A549 (cell line): ENCODE data around the gene CCDC152. TPM values are rescaled to one million over a fixed set of nuclear protein-coding genes. Genes with fewer than 3 reads are reported as not detected.

Experiments
- ATAC-seq, 2 experiments: fragments of 200-7000 bp in 1 of 2; fragments of >200 bp in 1 of 2; cut with Nextera tagmentation in 1 of 2; cut with Tn5 transposase in 1 of 2; 3 replicates each; pipeline versions ENCODE4 v1.8.0 to v1.9.1; 2018 to 2020; ENCODE audit warnings: mild to moderate bottlenecking in 1 of 2, moderate library complexity in 1 of 2
- CTCF ChIA-PET: fragments of 300-600 bp; sonication (Branson Sonifier 250); formaldehyde crosslinking; extraction: SDS; loops from one replicate; lab custom pipeline; 2021; ENCODE audit warnings: antibody characterized with exemption, inconsistent platforms; lab: Yijun Ruan, JAX
- POLR2A ChIA-PET: fragments of 350-600 bp; formaldehyde crosslinking; extraction: SDS; loops from one replicate; lab custom pipeline; 2021; ENCODE audit warnings: antibody characterized with exemption, inconsistent platforms; lab: Yijun Ruan, JAX
- DNase-seq, 2 experiments: peaks; one replicate each; pipeline versions ENCODE4 v3.0.0 to v3.0.0-alpha.2; 2011 to 2016; ENCODE audit warnings: low read depth in 1 of 2, low spot score in 1 of 2
- FAIRE-seq: peaks from 2 replicates; lab custom pipeline; 2011; peaks lifted over from hg19 to GRCh38; lab: Jason Lieb, UNC
- H3K27ac ChIP-seq, 2 experiments: fragments of >200 bp; sonication (Bioruptor Twin); formaldehyde crosslinking; 3 replicates each; pipeline ENCODE4 v1.5.1; 2016 to 2017
- H3K4me1 ChIP-seq: fragments of >200 bp; sonication (Bioruptor Twin); formaldehyde crosslinking; 3 replicates; pipeline ENCODE4 v1.6.1; 2016
- H3K4me2 ChIP-seq: fragments of >200 bp; sonication (Bioruptor Twin); formaldehyde crosslinking; 3 replicates; pipeline ENCODE4 v1.6.1; 2016
- H3K4me3 ChIP-seq: fragments of >200 bp; sonication (Bioruptor Twin); formaldehyde crosslinking; 3 replicates; pipeline ENCODE4 v1.5.1; 2016
- H3K9me3 ChIP-seq: fragments of >200 bp; sonication (Bioruptor Twin); formaldehyde crosslinking; 3 replicates; pipeline ENCODE4 v1.6.1; 2016
- CEBPB ChIP-seq, 2 experiments: fragments of >200 bp in 1 of 2; sonication (Bioruptor Twin) in 1 of 2; formaldehyde crosslinking in 1 of 2; IDR thresholded peaks; 2 replicates each; pipeline ENCODE4 v1.6.1; 2012 to 2016
- CHD2 ChIP-seq: fragments of 150-350 bp; IDR thresholded peaks from 2 replicates; pipeline ENCODE4 v1.6.1; 2014; ENCODE audit warnings: low read length; ENCODE audit not compliant: partially characterized antibody
- CHD4 ChIP-seq: fragments of 200-600 bp; sonication (generic); IDR thresholded peaks from 2 replicates; pipeline ENCODE4 v1.6.1; 2016; ENCODE audit warnings: antibody characterized with exemption, mild to moderate bottlenecking, borderline replicate concordance
- EHF ChIP-seq: fragments of 250-450 bp; sonication (Bioruptor Pico); IDR thresholded peaks from 2 replicates; pipeline ENCODE4 v1.5.0; 2020; ENCODE audit warnings: mild to moderate bottlenecking
- ESRRA ChIP-seq: fragments of 150-350 bp; IDR thresholded peaks from 2 replicates; pipeline ENCODE4 v1.6.1; 2014; ENCODE audit warnings: mild to moderate bottlenecking, low read length, borderline replicate concordance
- FOSL2 ChIP-seq, 2 experiments: fragments of 450-650 bp in 1 of 2; fragments of >200 bp in 1 of 2; sonication (Bioruptor Twin) in 1 of 2; formaldehyde crosslinking; IDR thresholded peaks; 2 replicates each; pipeline versions ENCODE4 v1.5.0 to v1.6.1; 2016 to 2020; ENCODE audit warnings: mild to moderate bottlenecking in 1 of 2, moderate library complexity in 1 of 2
- FOXS1 ChIP-seq: fragments of 250-450 bp; sonication (Bioruptor Pico); IDR thresholded peaks from 2 replicates; pipeline ENCODE4 v1.5.0; 2020; ENCODE audit warnings: mild to moderate bottlenecking, moderate library complexity
- GATA3 ChIP-seq: IDR thresholded peaks from 2 replicates; pipeline ENCODE4 v1.6.1; 2012; ENCODE audit warnings: borderline replicate concordance
- HEYL ChIP-seq: fragments of 250-450 bp; sonication (Bioruptor Pico); IDR thresholded peaks from 2 replicates; pipeline ENCODE4 v1.8.0; 2021; ENCODE audit warnings: mild to moderate bottlenecking, moderate library complexity
- HOXA7 ChIP-seq: fragments of 250-450 bp; sonication (Bioruptor Pico); IDR thresholded peaks from 2 replicates; pipeline ENCODE4 v1.5.0; 2020; ENCODE audit warnings: mild to moderate bottlenecking, moderate library complexity
- HOXB5 ChIP-seq: fragments of 250-450 bp; sonication (Bioruptor Pico); IDR thresholded peaks from 2 replicates; pipeline ENCODE4 v1.5.0; 2020; ENCODE audit warnings: mild to moderate bottlenecking, moderate library complexity
- KDM1A ChIP-seq: fragments of 200-600 bp; sonication (generic); IDR thresholded peaks from 2 replicates; pipeline ENCODE4 v1.6.1; 2016; ENCODE audit warnings: low read depth, mild to moderate bottlenecking
- MAFK ChIP-seq: fragments of 450-650 bp; IDR thresholded peaks from 2 replicates; pipeline ENCODE4 v1.6.1; 2014; ENCODE audit not compliant: partially characterized antibody
- MAX ChIP-seq: IDR thresholded peaks from 2 replicates; pipeline ENCODE4 v1.6.1; 2012
- MAZ ChIP-seq: fragments of 150-350 bp; IDR thresholded peaks from 2 replicates; pipeline ENCODE4 v1.6.1; 2014; ENCODE audit warnings: antibody characterized with exemption, low read depth, low read length, borderline replicate concordance
- MYC ChIP-seq: IDR thresholded peaks from 2 replicates; pipeline ENCODE4 v1.6.1; 2012; ENCODE audit warnings: mild to moderate bottlenecking, inconsistent platforms, low read length, improper control_type of control experiment, borderline replicate concordance
- NFE2L2 ChIP-seq: fragments of 150-350 bp; conservative IDR thresholded peaks from 2 replicates; pipeline ENCODE4 v1.6.1; 2014; ENCODE audit warnings: low read length
- NR3C1 ChIP-seq: fragments of >200 bp; sonication (Bioruptor Twin); formaldehyde crosslinking; IDR thresholded peaks from 3 replicates; pipeline ENCODE4 v1.6.1; 2017
- PBX3 ChIP-seq: IDR thresholded peaks from 2 replicates; pipeline ENCODE4 v1.6.1; 2012
- PHF8 ChIP-seq: fragments of 200-600 bp; sonication (generic); IDR thresholded peaks from 2 replicates; pipeline ENCODE4 v1.6.1; 2016; ENCODE audit warnings: low read depth, mild to moderate bottlenecking, antibody characterized with exemption, moderate library complexity, borderline replicate concordance
- POLR2A ChIP-seq: IDR thresholded peaks from 2 replicates; pipeline ENCODE4 v1.6.1; 2012; ENCODE audit warnings: mild to moderate bottlenecking, low read length
- POLR2AphosphoS2 ChIP-seq: conservative IDR thresholded peaks from 2 replicates; pipeline ENCODE4 v1.6.1; 2012; ENCODE audit warnings: low read length, improper control_type of control experiment, inconsistent platforms
- RAD21 ChIP-seq, 2 experiments: fragments of >200 bp in 1 of 2; sonication (Bioruptor Twin) in 1 of 2; formaldehyde crosslinking in 1 of 2; IDR thresholded peaks in 1 of 2; conservative IDR thresholded peaks in 1 of 2; 2 replicates in 1 of 2; 3 replicates in 1 of 2; pipeline ENCODE4 v1.6.1; 2012 to 2018; ENCODE audit warnings: inconsistent platforms in 1 of 2
- RARB ChIP-seq: fragments of 250-450 bp; sonication (Bioruptor Pico); IDR thresholded peaks from 2 replicates; pipeline ENCODE4 v1.8.0; 2021; ENCODE audit warnings: mild to moderate bottlenecking, moderate library complexity
- REST ChIP-seq: fragments of 200-600 bp; sonication (generic); IDR thresholded peaks from 2 replicates; pipeline ENCODE4 v1.6.1; 2016; ENCODE audit warnings: antibody characterized with exemption, mild to moderate bottlenecking, moderate library complexity
- RFX5 ChIP-seq: fragments of 450-650 bp; IDR thresholded peaks from 2 replicates; pipeline ENCODE4 v1.7.1; 2014; ENCODE audit warnings: antibody characterized with exemption, mild to moderate bottlenecking, moderate library complexity
- SMC3 ChIP-seq: fragments of >200 bp; sonication (Bioruptor Twin); formaldehyde crosslinking; IDR thresholded peaks from 3 replicates; pipeline ENCODE4 v1.6.1; 2018; ENCODE audit warnings: inconsistent platforms
- SREBF2 ChIP-seq: fragments of 450-650 bp; IDR thresholded peaks from 2 replicates; pipeline ENCODE4 v1.6.1; 2014; ENCODE audit warnings: mild to moderate bottlenecking, moderate library complexity
- TFCP2L1 ChIP-seq: fragments of 250-450 bp; sonication (Bioruptor Pico); IDR thresholded peaks from 2 replicates; pipeline ENCODE4 v1.5.0; 2021; ENCODE audit warnings: mild to moderate bottlenecking
- ZFP36 ChIP-seq: fragments of 450-650 bp; IDR thresholded peaks from 2 replicates; pipeline ENCODE4 v1.6.1; 2014; ENCODE audit warnings: borderline replicate concordance; ENCODE audit not compliant: partially characterized antibody
- ZNF302 ChIP-seq: fragments of 250-450 bp; sonication (Bioruptor Pico); IDR thresholded peaks from 2 replicates; pipeline ENCODE4 v1.9.0; 2021; ENCODE audit warnings: inconsistent platforms, mild to moderate bottlenecking, moderate library complexity
- WGBS: methylation state at CpG from one replicate; pipeline ENCODE4 v1.1.6; 2017; ENCODE audit errors: missing lambda C conversion rate; 5-methylcytosine and 5-hydroxymethylcytosine counted together
- polyA minus RNA-seq: library from RNA; depleted of rRNA, polyadenylated mRNA; stranded (reverse); fragments of >200 nt; gene quantifications from 2 replicates; pipeline ENCODE4 v1.2.3, GENCODE V29; 2011; rRNA and poly(A)+ RNA removed
- polyA plus RNA-seq, 4 experiments: library from polyadenylated mRNA; depleted of rRNA in 3 of 4; stranded (reverse); fragments of >200 nt; fragmentation: RNase III in 1 of 4; extraction: RNeasy Plus Mini Kit Qiagen cat#74134 plus additional on column Dnase treatment in 1 of 4; gene quantifications; 2 replicates in 3 of 4; 3 replicates in 1 of 4; pipeline ENCODE4 v1.2.3, GENCODE V29; 2011 to 2017
- TF ChIP-seq, protein P1 (sequence below): fragments of >200 bp; sonication (Bioruptor Twin); formaldehyde crosslinking; IDR thresholded peaks from 3 replicates; pipeline ENCODE4 v1.6.1; 2016

The CCDC152 gene
- polyA plus RNA-seq (2011; rRNA removed): not detected in 2 replicates
- not detected in 2 replicates for polyA plus RNA-seq (2012; cell fraction: cytosol; rRNA removed)
- polyA plus RNA-seq (2012; cell fraction: nucleus; rRNA removed): not detected in 2 replicates
- not detected in 3 replicates for polyA plus RNA-seq (2017; fragmentation: RNase III; extraction: RNeasy Plus Mini Kit Qiagen cat#74134 plus additional on column Dnase treatment)
- polyA minus RNA-seq: not detected in 2 replicates

- DNase-seq (no peak), FAIRE-seq (no peak), ATAC-seq (no peak)
- no peak within 1 kb of the TSS for H3K27ac ChIP-seq
- POLR2A ChIA-PET: no interaction called here
- no peaks in the 10 kb centered on the region for H3K9me3 ChIP-seq
- no peak for TF ChIP-seq ZFP36
- no peak for TF ChIP-seq HEYL (CRISPR knock-in tag)
- no peak for TF ChIP-seq RAD21 (conservative IDR thresholded peaks at IDR 0.05 in 1 of 2, IDR thresholded peaks at IDR 0.05 in 1 of 2)
- TF ChIP-seq EHF (CRISPR knock-in tag): no peak
- no peak for TF ChIP-seq MYC
- TF ChIP-seq MAX: no peak
- TF ChIP-seq ZNF302 (CRISPR knock-in tag): no peak
- TF ChIP-seq PHF8: no peak
- no peak for TF ChIP-seq POLR2AphosphoS2
- no peak for TF ChIP-seq FOXS1 (CRISPR knock-in tag)
- no peak for TF ChIP-seq ESRRA
- no peak for TF ChIP-seq CHD4
- TF ChIP-seq MAZ: no peak
- no peak for TF ChIP-seq HOXA7
- no peak for TF ChIP-seq SREBF2
- TF ChIP-seq, protein P1, sequence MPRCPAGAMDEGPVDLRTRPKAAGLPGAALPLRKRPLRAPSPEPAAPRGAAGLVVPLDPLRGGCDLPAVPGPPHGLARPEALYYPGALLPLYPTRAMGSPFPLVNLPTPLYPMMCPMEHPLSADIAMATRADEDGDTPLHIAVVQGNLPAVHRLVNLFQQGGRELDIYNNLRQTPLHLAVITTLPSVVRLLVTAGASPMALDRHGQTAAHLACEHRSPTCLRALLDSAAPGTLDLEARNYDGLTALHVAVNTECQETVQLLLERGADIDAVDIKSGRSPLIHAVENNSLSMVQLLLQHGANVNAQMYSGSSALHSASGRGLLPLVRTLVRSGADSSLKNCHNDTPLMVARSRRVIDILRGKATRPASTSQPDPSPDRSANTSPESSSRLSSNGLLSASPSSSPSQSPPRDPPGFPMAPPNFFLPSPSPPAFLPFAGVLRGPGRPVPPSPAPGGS: no peak
- TF ChIP-seq MAFK: no peak
- TF ChIP-seq CEBPB (IDR thresholded peaks at IDR 0.05): no peak
- no peak for TF ChIP-seq REST
- H3K4me1 ChIP-seq: no peaks in the 10 kb centered on the region
- CTCF ChIA-PET: interaction anchor here (1.2 to 1.5 kb wide), 2 partner anchors 11 to 18 kb away, joined by 3 to 4 read pairs; no protein-coding TSS in a partner anchor
- no peak within 1 kb of the TSS for H3K4me3 ChIP-seq
- H3K4me2 ChIP-seq: no peak within 1 kb of the TSS
- 59% methylated on average over 35 of the region's 35 CpGs for WGBS
These were observed at the start of gene CCDC152 for GRCh38 chr5:42756606-42757601. Gene CCDC152 (plus strand): TSS chr5:42756818. CDS start chr5:42759122, 2,304 bp downstream.

- no peak for ATAC-seq
- H3K4me1 ChIP-seq: no peaks in the 10 kb centered on the region
- 31% methylated on average over 3 of the region's 3 CpGs for WGBS
- H3K4me3 ChIP-seq: no peak overlapping the region
- no peak for DNase-seq
- H3K9me3 ChIP-seq: no peaks in the 10 kb centered on the region
- FAIRE-seq: no peak
- CTCF ChIA-PET: no interaction called here
- H3K27ac ChIP-seq: no peak overlapping the region
- POLR2A ChIA-PET: no interaction called here
- no peak overlapping the region for H3K4me2 ChIP-seq
- TF ChIP-seq PHF8: no peak
- TF ChIP-seq HOXB5 (CRISPR knock-in tag): no peak
- TF ChIP-seq HEYL (CRISPR knock-in tag): no peak
- TF ChIP-seq NFE2L2: no peak
- no peak for TF ChIP-seq FOXS1 (CRISPR knock-in tag)
- no peak for TF ChIP-seq SMC3
- TF ChIP-seq FOSL2 (IDR thresholded peaks at IDR 0.05): no peak
- no peak for TF ChIP-seq FOSL2 (CRISPR knock-in tag; IDR thresholded peaks at IDR 0.05)
- no peak for TF ChIP-seq TFCP2L1 (CRISPR knock-in tag)
- no peak for TF ChIP-seq NR3C1
- no peak for TF ChIP-seq KDM1A
- TF ChIP-seq RFX5: no peak
- no peak for TF ChIP-seq RARB (CRISPR knock-in tag)
- TF ChIP-seq ESRRA: no peak
- no peak for TF ChIP-seq PBX3
- TF ChIP-seq CHD2: no peak
- no peak for TF ChIP-seq POLR2A
- no peak for TF ChIP-seq MAX
- TF ChIP-seq GATA3: no peak
These were observed 40.8 kb upstream of the CCDC152 start for GRCh38 chr5:42715785-42716184.
